Iris pigment epithelial cell (primary cell): ENCODE measurements around the gene INPP5A.

ENCODE experiments used
- DNase-seq: peaks from one replicate; pipeline ENCODE4 v3.0.0-alpha.2; 2011; ENCODE audit warnings: low read depth

Gene INPP5A

GRCh38 chr10:132582137-132582536 lies 44.5 kb downstream of the INPP5A start:
- DNase-seq: no peak

- no peak for DNase-seq
Observed at GRCh38 chr10:132582771-132583170, 45.2 kb downstream of the INPP5A start.

- no peak for DNase-seq
Observed at GRCh38 chr10:132583456-132583855, 45.9 kb downstream of the INPP5A start.

GRCh38 chr10:132584081-132584480 lies 46.5 kb downstream of the INPP5A start:
- DNase-seq: no peak

- no peak for DNase-seq
Observed at GRCh38 chr10:132585732-132586722, 48.4 kb downstream of the INPP5A start.

GRCh38 chr10:132586739-132587138 lies 49.2 kb downstream of the INPP5A start:
- DNase-seq: no peak

GRCh38 chr10:132587175-132587574 lies 49.6 kb downstream of the INPP5A start:
- DNase-seq: no peak

- peak; percentile 23 for DNase-seq
Observed at GRCh38 chr10:132588301-132589013, 50.9 kb downstream of the INPP5A start.

GRCh38 chr10:132589015-132589414 lies 51.4 kb downstream of the INPP5A start:
- DNase-seq: no peak

- DNase-seq: no peak
Observed at GRCh38 chr10:132589681-132590080, 52.1 kb downstream of the INPP5A start.

GRCh38 chr10:132590094-132590751 lies 52.6 kb downstream of the INPP5A start:
- no peak for DNase-seq

- DNase-seq: no peak
Observed at GRCh38 chr10:132590752-132591121, 53.1 kb downstream of the INPP5A start.

GRCh38 chr10:132591166-132591971 lies 53.8 kb downstream of the INPP5A start:
- peak; percentile 36 for DNase-seq

GRCh38 chr10:132592790-132593383 lies 55.3 kb downstream of the INPP5A start:
- DNase-seq: no peak

- peak; percentile 55 for DNase-seq
Observed at GRCh38 chr10:132593389-132593788, 55.8 kb downstream of the INPP5A start.

- DNase-seq: no peak
Observed at GRCh38 chr10:132593900-132594876, 56.6 kb downstream of the INPP5A start.

- no peak for DNase-seq
Observed at GRCh38 chr10:132595021-132595420, 57.4 kb downstream of the INPP5A start.

GRCh38 chr10:132595854-132596253 lies 58.3 kb downstream of the INPP5A start:
- peak; percentile 33 for DNase-seq

- no peak for DNase-seq
Observed at GRCh38 chr10:132596742-132597279, 59.2 kb downstream of the INPP5A start.

- no peak for DNase-seq
Observed at GRCh38 chr10:132597654-132598053, 60.1 kb downstream of the INPP5A start.
